GM12878 (cell line): ENCODE measurements around the gene HSD17B11. TPM values are rescaled to one million over a fixed set of nuclear protein-coding genes. Genes with fewer than 3 reads are reported as not detected.
"Not testable (repeated sequence)": the region's sequence is repeated elsewhere in the genome, so short reads cannot be mapped to it uniquely, and the experiment has no call there.

Experiments
- ATAC-seq: fragments of 200-7000 bp; cut with Tn5 transposase; 3 replicates; pipeline ENCODE4 v1.9.1; 2020; ENCODE audit warnings: mild to moderate bottlenecking, moderate library complexity
- BruUV-seq: library from RNA; stranded (reverse); fragments of 400-500 nt; replicated peaks from 2 replicates; lab custom pipeline; 2021; lab: Mats Ljungman, UMichigan
- CTCF ChIA-PET: fragments of 300-600 bp; sonication (Branson Sonifier 250); formaldehyde crosslinking; extraction: SDS; loops from one replicate; lab custom pipeline; 2021; ENCODE audit warnings: inconsistent platforms; lab: Yijun Ruan, JAX
- POLR2A ChIA-PET: fragments of 350-600 bp; formaldehyde crosslinking; extraction: SDS; loops from one replicate; lab custom pipeline; 2021; ENCODE audit warnings: inconsistent platforms; lab: Charles Lee
- RAD21 ChIA-PET: fragments of 300-600 bp; sonication (Branson Sonifier 250); formaldehyde crosslinking; loops from one replicate; lab custom pipeline; 2023; ENCODE audit warnings: antibody characterized with exemption; ENCODE audit not compliant: unreplicated experiment; lab: Charles Lee
- SMC1A ChIA-PET: fragments of 300-600 bp; sonication (Branson Sonifier 250); formaldehyde crosslinking; loops from one replicate; lab custom pipeline; 2023; ENCODE audit not compliant: unreplicated experiment, uncharacterized antibody; lab: Charles Lee
- DNase-seq: peaks from one replicate; pipeline ENCODE4 v3.0.0-alpha.2; 2011; ENCODE audit warnings: low read depth, low spot score
- FAIRE-seq: peaks from 3 replicates; lab custom pipeline; 2011; peaks lifted over from hg19 to GRCh38; lab: Jason Lieb, UNC
- H2AFZ ChIP-seq: 2 replicates; pipeline ENCODE4 v1.6.0; 2011; ENCODE audit warnings: low read depth, low read length, control low read depth; ENCODE audit not compliant: control insufficient read depth
- H3K27ac ChIP-seq: 2 replicates; pipeline ENCODE4 v1.5.1; 2011; ENCODE audit warnings: control low read depth; ENCODE audit not compliant: control insufficient read depth, insufficient read depth
- H3K27me3 ChIP-seq, 2 experiments: replicated peaks in 1 of 2; 2 replicates each; pipeline versions ENCODE4 v1.6.0 to v1.6.1; 2011; ENCODE audit warnings: low read length in 1 of 2; ENCODE audit not compliant: control insufficient read depth in 2 of 2, insufficient read depth in 2 of 2
- H3K36me3 ChIP-seq, 2 experiments: 2 replicates each; pipeline ENCODE4 v1.5.1; 2011; ENCODE audit warnings: low read length in 1 of 2; ENCODE audit not compliant: control insufficient read depth in 2 of 2, insufficient read depth in 2 of 2
- H3K4me1 ChIP-seq: 2 replicates; pipeline ENCODE4 v1.6.1; 2011; ENCODE audit warnings: mild to moderate bottlenecking, low read length, moderate library complexity, mixed read lengths; ENCODE audit not compliant: control insufficient read depth, insufficient read depth
- H3K4me2 ChIP-seq: 2 replicates; pipeline ENCODE4 v1.6.0; 2011; ENCODE audit warnings: control low read depth; ENCODE audit not compliant: control insufficient read depth, insufficient read depth
- H3K4me3 ChIP-seq: fragments of 200-600 bp; sonication (generic); 2 replicates; pipeline ENCODE4 v1.5.1; 2016
- H3K79me2 ChIP-seq: 2 replicates; pipeline ENCODE4 v1.6.0; 2011; ENCODE audit warnings: low read length; ENCODE audit not compliant: control insufficient read depth, insufficient read depth
- H3K9ac ChIP-seq: 2 replicates; pipeline ENCODE4 v1.8.0; 2011; ENCODE audit warnings: low read length, control low read depth, mixed read lengths; ENCODE audit not compliant: control insufficient read depth, insufficient read depth
- H3K9me3 ChIP-seq: replicated peaks from 3 replicates; pipeline ENCODE4 v1.5.1; 2011; ENCODE audit warnings: mild to moderate bottlenecking, low read length; ENCODE audit not compliant: control insufficient read depth, insufficient read depth
- H4K20me1 ChIP-seq: 2 replicates; pipeline ENCODE4 v1.6.0; 2011; ENCODE audit not compliant: control insufficient read depth, insufficient read depth
- CTCF ChIP-seq, 3 experiments: IDR thresholded peaks in 2 of 3; conservative IDR thresholded peaks in 1 of 3; 2 replicates each; pipeline ENCODE4 v1.5.1; 2011; ENCODE audit warnings: low read depth in 3 of 3, low read length in 3 of 3, mild to moderate bottlenecking in 3 of 3, control low read depth in 2 of 3, moderate library complexity in 2 of 3, inconsistent platforms in 1 of 3, mixed read lengths in 1 of 3; ENCODE audit not compliant: control insufficient read depth in 2 of 3, insufficient read depth in 1 of 3; ENCODE audit errors: extremely low read depth in 1 of 3
- MLLT1 ChIP-seq: fragments of 450-650 bp; IDR thresholded peaks from 2 replicates; pipeline ENCODE4 v1.6.1; 2016; ENCODE audit warnings: mild to moderate bottlenecking
- MTA2 ChIP-seq: fragments of 450-650 bp; IDR thresholded peaks from 2 replicates; pipeline ENCODE4 v1.6.1; 2016; ENCODE audit warnings: low read depth, mild to moderate bottlenecking, moderate library complexity
- WGBS: methylation state at CpG from one replicate; pipeline ENCODE4 v1.1.6; 2016; ENCODE audit warnings: low lambda C conversion rate; ENCODE audit not compliant: insufficient replicate concordance, insufficient coverage; ENCODE audit errors: missing lambda C conversion rate; 5-methylcytosine and 5-hydroxymethylcytosine counted together
- in situ Hi-C: fragments of 300-500 bp; cut with MboI; formaldehyde crosslinking; loops from 9 replicates; pipeline ENCODE4 v1.14.3; 2018; ENCODE audit warnings: mixed read lengths
- intact Hi-C: fragments of 100-400 bp; cut with micrococcal nuclease; formaldehyde crosslinking; loops from one replicate; pipeline ENCODE4 v1.14.2; 2022; ENCODE audit not compliant: unreplicated experiment
- polyA plus RNA-seq, 11 experiments: library from polyadenylated mRNA; depleted of rRNA in 4 of 11; unstranded in 6 of 11; stranded (reverse) in 5 of 11; fragments of >200 nt; fragmentation: Nextera tagmentation in 4 of 11; fragmentation: Illumina TruSeq in 1 of 11; extraction: Ambion mirVana in 4 of 11; extraction: Trizol in 1 of 11; gene quantifications; 1 replicate in 1 of 11; 2 replicates in 10 of 11; pipeline versions ENCODE4 v1.2.1 to v1.2.3, GENCODE V29; 2011 to 2016; ENCODE audit warnings: inconsistent platforms in 2 of 11, missing spikeins in 2 of 11, low read depth in 1 of 11
- total RNA-seq, 4 experiments: library from RNA; depleted of rRNA in 3 of 4; stranded (reverse); fragments of >200 nt in 3 of 4; fragmentation: Illumina TruSeq in 1 of 4; extraction: Trizol in 1 of 4; gene quantifications; 2 replicates each; pipeline versions ENCODE4 v1.2.1 to v1.2.3, GENCODE V29; 2013 to 2021

The HSD17B11 gene
- total and polyA plus RNA-seq, 10 of the 15 experiments (the other 5 are each of a cell fraction or from before 2014, with no cell fraction given), result 10.3 to 29.5 (median 17.7) TPM

- no peak for TF ChIP-seq MLLT1
- TF ChIP-seq, all 136 proteins: peak for 0
Measured at GRCh38 chr4:87419578-87420249, 28.7 kb upstream of the HSD17B11 start (continued).

- DNase-seq, H3K4me1 ChIP-seq, BruUV-seq, H3K36me3 ChIP-seq, H3K27me3 ChIP-seq, H3K4me3 ChIP-seq, FAIRE-seq, H3K4me2 ChIP-seq, H4K20me1 ChIP-seq, SMC1A ChIA-PET, POLR2A ChIA-PET, H3K27ac ChIP-seq, ATAC-seq, H3K9ac ChIP-seq, intact Hi-C loops, RAD21 ChIA-PET, in situ Hi-C loops, H2AFZ ChIP-seq, H3K9me3 ChIP-seq: not testable (repeated sequence)
- peaks cover 14% of the 10 kb centered on the region for H3K79me2 ChIP-seq
- CTCF ChIA-PET, result interaction anchor here (1.0 to 1.3 kb wide), 2 partner anchors 27 to 48 kb away, joined by 3 to 6 read pairs; partner anchors contain the start of gene HSD17B11
- 86% methylated on average over 4 of the region's 4 CpGs for WGBS
Measured at GRCh38 chr4:87418410-87418809, 27.4 kb upstream of the HSD17B11 start.

GRCh38 chr4:87416965-87417364 lies 26.0 kb upstream of the HSD17B11 start:
- ChIA-PET SMC1A (interaction anchor here (0.6 to 1.2 kb wide), 4 partner anchors 10 to 263 kb away, joined by 3 read pairs; no protein-coding TSS in a partner anchor), RAD21 (no interaction called here), CTCF (interaction anchor here (1.0 kb wide), 1 partner anchor 18 kb away, joined by 3 read pairs; no protein-coding TSS in a partner anchor), POLR2A (no interaction called here)
- ATAC-seq, result no peak
- no peak overlapping the region for H3K27ac ChIP-seq
- no peaks in the 10 kb centered on the region for H3K27me3 ChIP-seq
- H3K36me3 ChIP-seq, result no peaks in the 10 kb centered on the region
- in situ Hi-C loops, result no loop called here
- H3K9me3 ChIP-seq, result no peaks in the 10 kb centered on the region
- WGBS, result 30% methylated on average over 3 of the region's 3 CpGs
- no TSS peak for BruUV-seq
- no peak overlapping the region for H3K4me3 ChIP-seq
- H4K20me1 ChIP-seq, result no peaks in the 10 kb centered on the region
- peaks cover 1% of the 10 kb centered on the region; the same call in 1 of the 2 replicates for H3K79me2 ChIP-seq
- DNase-seq, result no peak
- intact Hi-C loops, result no loop called here
- no peaks in the 10 kb centered on the region for H3K4me1 ChIP-seq
- TF ChIP-seq MTA2 (no peak), CTCF (IDR thresholded peaks at IDR 0.05 in 2 of 3, conservative IDR thresholded peaks at IDR 0.05 in 1 of 3; ENCODE audit: control insufficient read depth in 2 of 3, extremely low read depth in 1 of 3, insufficient read depth in 1 of 3, low read depth in 3 of 3, low read length in 3 of 3) (no peak)
- no peak overlapping the region for H3K9ac ChIP-seq
- H3K4me2 ChIP-seq, result no peak overlapping the region
- FAIRE-seq, result no peak
- H2AFZ ChIP-seq, result no peak overlapping the region
